ENCODE data around the gene TNNI2.
A peak's percentile ranks its signal among the peaks of the same experiment; 100 is the strongest.
"Not testable (repeated sequence)": the region's sequence is repeated elsewhere in the genome, so short reads cannot be mapped to it uniquely, and the experiment has no call there.

Gene TNNI2

GRCh38 chr11:1875851-1876301, 37.1 kb downstream of the TNNI2 start:
- DNase-seq: not testable (repeated sequence)

GRCh38 chr11:1876361-1877063, 37.7 kb downstream of the TNNI2 start:
- DNase-seq: no peak

GRCh38 chr11:1877211-1878136, 38.7 kb downstream of the TNNI2 start:
- no peak for DNase-seq

DNA sequence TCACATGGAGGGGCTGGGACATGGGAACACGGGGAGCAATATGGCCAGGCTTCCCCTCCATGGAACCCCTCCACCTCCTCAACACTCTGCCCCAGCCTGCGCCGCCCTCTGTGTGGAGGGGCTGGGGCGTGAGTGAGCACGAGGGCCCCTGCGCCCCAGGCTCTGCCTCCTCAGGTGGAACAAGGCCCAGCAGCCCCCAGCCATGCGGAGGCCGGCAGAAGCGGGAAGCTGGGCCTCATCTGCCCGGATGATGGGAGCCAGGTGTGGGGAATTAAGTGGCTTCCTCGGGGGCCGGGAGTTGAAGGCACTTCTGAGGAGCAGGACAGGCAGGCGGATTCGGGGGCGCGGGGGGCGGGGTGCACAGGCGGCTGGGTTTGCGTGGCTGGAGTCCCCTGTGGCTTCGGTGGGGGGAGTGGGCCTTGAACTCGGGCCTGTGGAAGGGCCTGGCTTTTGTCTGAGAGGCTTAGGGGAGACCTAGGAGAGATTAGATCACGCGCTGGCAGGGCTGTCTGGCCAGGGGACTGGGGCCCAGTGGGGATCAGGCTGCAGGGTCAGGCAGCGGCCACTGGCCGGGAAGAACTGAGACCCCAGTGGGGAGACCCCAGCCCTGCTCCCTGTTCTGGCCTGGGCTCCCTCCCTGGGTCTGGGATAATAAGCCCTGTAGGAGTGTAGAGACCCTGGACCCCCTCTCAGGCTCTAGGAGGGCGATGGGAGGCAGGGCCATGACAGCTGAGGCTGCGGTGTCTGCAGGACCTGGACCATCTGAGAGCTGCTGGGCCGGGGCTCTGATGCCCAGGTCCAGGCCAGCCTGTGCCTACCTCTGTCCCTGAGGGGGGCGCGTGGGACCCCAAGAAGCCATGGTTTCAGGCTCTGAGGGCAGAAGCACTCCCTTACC, 39.6 kb downstream of the TNNI2 start:
- DNase-seq: no peak

DNA sequence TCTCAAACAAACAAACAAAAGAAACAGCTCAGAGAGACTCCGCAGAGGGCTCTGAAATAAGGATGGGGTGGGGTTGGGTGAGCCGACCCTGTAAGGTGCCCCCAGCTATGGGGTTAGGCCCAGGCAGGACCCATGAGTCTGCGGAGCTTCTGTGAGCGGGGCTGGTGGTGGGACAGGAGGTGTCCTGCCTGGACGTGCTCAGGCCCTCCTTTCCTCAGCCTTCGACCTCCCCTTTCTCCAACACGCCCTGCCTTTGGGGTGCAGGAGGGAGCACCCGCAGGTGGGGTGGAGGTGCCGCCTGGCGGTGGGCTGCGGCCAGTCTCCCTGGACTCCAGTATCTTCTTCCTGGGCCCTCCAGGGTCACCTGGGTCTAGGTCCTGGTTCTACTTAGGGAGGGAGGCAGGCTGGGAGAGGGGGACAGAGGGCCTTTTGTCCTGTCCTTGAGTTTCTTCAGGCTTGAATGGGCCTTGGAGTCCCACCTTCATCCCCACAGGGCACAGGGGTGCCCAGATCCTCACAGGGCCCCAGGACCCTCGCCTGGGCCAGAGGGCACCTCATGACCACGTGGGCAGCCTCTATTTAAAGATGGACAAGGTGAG, 40.7 kb downstream of the TNNI2 start:
- DNase-seq: no peak

- DNase-seq: no peak
These were observed 41.4 kb downstream of the TNNI2 start for GRCh38 chr11:1879941-1880720.

DNA sequence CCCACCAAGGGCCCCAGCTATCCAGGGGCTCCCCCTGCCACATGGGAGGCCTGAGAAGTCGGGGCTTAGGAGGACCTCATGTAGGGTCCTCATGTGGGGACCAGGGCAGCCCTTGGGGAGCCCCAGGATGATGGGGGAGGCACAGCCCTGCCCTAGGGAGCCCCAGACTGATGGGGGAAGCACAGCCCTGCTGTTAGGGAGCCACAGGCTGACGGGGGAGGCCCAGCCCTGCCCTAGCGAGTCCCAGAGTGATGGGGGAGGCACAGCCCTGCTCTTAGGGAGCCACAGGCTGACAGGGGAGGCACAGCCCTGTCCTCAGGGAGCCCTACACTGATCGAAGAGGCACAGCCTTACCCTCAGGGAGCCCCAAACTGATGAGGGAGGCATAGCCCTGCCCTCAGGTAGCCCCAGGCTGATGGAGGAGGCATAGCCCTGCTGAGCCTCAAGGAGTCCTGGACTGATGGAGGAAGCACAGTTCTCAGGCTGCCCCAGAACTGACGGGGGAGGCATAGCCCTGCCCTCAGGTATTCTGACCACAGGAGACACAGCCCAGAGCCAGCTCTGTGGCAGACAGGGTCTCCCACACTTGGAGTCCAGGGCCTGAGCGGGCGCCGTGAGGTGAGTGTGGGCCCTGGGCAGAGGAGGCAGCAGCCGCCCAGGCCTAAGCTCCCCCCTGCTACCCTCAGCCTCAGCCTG, 42.1 kb downstream of the TNNI2 start:
- DNase-seq: no peak

GRCh38 chr11:1881442-1882264, 42.9 kb downstream of the TNNI2 start:
- DNase-seq: no peak

GRCh38 chr11:1882265-1883238, 43.8 kb downstream of the TNNI2 start:
- DNase-seq: peak; percentile 26 to 42

DNA sequence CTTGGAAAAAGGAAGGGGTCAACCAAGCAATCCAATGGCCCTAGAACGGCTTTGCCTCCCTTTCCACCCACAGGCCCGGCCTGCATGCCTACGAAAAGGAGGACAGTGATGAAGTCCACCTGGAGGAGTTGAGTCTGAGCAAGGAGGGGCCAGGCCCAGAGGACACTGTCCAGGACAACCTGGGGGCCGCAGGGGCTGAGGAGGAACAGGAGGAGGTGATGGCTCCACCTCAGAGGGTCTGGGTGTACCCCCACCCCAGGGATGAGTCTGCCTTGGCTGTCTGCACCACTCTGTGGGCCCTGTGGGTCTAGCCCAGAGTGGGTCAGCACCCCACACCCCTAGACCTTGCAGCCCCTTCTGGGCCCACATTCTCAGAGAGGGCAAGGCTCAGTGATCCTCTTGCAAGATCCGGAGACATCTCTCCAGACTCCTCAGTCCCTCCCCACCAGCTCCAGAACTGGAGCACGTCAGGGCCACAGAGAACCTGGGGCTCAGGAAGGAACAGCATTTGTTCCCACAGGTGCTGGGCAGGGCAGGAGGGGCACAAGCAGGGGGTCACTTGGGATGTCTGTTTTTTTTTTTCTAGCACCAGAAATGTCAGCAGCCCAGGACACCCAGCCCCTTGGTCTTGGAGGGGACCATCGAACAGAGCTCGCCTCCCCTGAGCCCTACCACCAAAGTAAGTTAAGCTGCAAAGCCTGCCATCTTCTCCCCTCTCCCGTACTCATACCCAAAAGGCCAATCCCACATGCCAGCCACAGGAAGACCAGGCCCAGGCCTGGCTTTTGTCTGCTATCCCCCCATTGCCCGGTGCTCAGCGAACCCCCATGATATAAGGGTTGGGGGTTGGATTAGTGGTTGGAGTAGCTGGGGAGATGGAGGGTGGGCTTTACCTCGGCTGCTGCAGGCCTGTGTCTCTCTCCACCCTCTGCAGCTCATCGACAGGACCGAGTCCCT, 44.8 kb downstream of the TNNI2 start:
- no peak for DNase-seq

DNA sequence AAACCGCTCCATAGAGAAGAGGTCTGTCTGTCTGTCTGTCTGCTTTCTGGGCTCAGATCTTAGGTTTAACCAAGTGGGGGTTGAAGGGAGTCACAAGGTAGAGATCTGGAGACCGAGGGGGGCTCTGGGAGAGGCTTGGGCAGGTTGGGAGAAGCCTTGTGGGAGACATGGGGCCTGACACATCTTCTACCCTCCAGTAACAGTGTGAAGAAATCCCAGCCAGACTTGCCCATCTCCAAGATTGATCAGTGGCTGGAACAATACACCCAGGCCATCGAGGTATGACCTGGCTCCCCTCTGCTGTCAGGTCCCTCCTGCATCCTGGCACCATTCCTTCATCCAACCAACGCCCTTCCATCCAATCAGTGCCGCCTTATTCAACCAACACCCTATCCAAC, 45.5 kb downstream of the TNNI2 start:
- no peak for DNase-seq

DNA sequence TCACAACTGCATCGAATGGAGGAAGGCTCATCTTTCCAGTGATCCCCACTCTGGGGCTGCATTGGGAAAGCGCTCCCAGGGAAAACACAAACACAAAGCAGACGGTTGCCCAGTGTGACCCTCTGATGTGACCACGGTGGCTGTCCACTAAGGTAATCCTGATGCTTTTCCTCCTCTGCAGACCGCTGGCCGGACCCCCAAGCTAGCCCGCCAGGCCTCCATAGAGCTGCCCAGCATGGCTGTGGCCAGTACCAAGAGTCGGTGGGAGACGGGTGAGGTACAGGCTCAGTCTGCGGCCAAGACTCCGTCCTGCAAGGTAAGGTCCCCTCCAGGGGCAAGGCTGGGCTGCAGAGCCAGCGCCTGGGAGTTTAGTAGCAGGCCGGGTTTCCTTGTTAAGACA, 47.8 kb downstream of the TNNI2 start:
- not testable (repeated sequence) for DNase-seq

GRCh38 chr11:1887451-1888346, 48.9 kb downstream of the TNNI2 start:
- no peak for DNase-seq

- DNase-seq: no peak
These were observed 49.6 kb downstream of the TNNI2 start for GRCh38 chr11:1888347-1888753.

DNA sequence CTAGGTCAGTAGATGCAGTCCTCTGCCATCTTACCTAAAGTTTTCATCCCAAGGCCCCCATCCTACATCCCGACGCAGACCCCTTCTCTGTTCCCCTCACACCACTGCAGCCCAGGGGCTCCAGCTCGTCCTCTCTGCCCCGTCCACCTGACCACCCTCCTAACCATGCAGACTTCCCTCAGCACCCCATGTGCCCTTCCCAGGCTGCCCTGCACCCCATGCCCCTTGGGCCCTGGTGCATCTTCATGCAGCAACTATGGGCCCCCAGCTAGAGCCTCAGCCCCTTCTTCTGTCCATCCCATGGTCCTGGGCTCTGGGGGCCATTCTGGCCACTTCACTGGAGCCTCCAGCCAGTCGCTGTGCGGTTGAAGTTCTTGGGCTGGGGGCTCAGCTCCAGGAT, 50.0 kb downstream of the TNNI2 start:
- DNase-seq: no peak

- no peak for DNase-seq
These were observed 50.6 kb downstream of the TNNI2 start for GRCh38 chr11:1889224-1889930.
